ENCODE results near the gene LMF1.

The LMF1 gene

GRCh38 chr16:1002399-1003166 is 31.8 kb upstream of the LMF1 start:
- peak; percentile 89 for DNase-seq

DNA sequence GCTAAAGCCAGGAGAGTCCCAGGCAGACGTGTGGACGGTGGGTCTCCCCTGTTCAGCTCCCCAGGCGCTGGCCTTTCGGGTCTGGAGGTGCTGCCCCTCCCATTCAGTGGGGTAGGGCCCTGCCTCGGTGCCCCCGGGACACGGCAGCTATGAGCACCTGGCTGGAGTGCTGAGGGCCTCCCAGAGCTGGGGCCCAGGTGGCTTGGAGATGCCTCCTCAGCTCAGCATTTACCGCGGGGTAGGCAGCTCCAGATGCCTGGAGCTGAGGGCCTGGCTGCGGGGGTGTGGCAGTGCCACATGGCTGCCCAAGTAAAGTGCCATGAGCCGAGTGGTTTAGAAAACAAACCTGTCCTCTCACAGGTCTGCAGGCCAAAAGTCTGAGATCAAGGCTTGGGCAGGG is 30.3 kb upstream of the LMF1 start:
- DNase-seq: no peak

- DNase-seq: no peak
Observed at GRCh38 chr16:1000608-1001007, 29.8 kb upstream of the LMF1 start.

DNA sequence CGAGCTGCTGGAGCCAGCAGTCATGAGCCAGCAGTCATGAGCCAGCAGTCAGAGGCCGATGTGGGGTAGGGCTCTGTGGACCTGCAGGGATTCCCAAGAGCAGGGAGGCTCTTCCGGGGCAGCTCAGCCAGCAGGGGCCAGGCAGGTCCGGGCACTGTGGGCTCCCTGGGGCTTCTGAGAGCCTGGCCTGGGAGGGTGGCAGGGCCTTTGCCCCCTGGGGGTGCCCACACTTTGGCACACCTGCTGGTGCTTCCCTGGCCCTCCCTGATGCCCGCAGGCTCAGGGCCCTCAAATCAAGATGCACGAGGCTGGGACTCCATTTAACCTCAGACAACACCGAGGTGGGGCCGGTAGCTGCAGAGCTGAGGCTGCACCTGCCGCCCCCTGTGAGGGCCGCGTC is 28.9 kb upstream of the LMF1 start:
- no peak for DNase-seq

GRCh38 chr16:998615-999014 is 27.8 kb upstream of the LMF1 start:
- no peak for DNase-seq

- DNase-seq: no peak
Observed at GRCh38 chr16:998211-998610, 27.4 kb upstream of the LMF1 start.

GRCh38 chr16:997440-998051 is 26.8 kb upstream of the LMF1 start:
- DNase-seq: peak; percentile 73

DNA sequence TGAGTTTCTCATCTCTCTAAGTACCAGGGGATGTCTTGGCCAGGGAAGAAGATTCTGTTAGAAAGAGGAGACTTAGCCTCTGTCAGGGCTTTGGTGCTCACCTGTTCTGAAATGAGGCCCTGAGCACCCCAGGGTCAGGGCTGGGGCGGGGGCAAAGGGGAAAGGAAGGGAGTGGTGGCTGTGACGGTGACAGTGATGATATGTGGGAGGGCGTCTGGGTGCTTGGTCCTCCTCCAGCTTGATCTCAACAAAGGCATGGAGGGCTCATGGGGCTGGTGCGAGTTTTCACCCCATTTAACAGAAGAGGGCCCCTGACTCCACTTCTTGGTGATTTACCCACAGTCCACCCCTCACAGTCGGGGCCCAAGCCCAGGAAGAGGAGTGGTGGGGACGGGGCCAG is 25.9 kb upstream of the LMF1 start:
- no peak for DNase-seq

DNA sequence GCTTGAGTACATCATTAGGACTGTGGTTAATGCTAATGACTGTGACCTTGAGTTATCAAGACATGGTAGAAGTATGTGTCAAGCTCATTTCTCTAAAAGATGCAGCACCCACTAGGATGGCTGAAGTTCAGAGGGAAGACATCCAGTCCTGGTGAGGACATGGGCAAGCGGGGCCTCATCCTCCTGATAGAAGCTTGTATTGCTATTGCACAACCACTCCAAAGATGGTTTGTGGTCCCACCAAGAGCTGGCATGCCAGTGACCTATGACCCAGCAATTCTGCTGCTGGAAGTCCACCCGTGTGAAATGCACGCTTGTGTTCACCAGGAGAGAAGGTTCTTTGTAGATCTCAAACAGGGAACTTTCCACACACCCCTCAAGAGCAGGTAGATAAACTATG is 25.0 kb upstream of the LMF1 start:
- DNase-seq: no peak

DNA sequence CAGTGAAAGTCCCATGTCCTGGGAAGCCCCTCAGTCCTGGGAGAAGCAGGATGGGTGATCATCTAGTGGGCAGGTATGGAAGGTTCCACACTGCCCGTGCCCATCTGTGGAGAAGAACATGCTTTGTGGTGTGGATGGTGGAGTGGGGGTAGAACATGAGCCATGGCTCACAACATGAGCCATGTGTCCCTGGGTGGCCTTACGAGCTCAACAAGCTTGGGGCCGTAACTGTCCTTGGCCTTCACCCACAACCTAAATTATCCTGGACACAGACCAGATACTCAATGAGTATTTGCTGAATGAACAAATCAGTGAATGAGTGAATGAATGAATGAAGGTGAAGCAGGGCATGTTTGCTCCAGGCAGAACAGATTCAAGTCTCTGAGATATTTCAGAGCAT is 24.3 kb upstream of the LMF1 start:
- DNase-seq: no peak

GRCh38 chr16:993731-994130 is 22.9 kb upstream of the LMF1 start:
- no peak for DNase-seq

DNA sequence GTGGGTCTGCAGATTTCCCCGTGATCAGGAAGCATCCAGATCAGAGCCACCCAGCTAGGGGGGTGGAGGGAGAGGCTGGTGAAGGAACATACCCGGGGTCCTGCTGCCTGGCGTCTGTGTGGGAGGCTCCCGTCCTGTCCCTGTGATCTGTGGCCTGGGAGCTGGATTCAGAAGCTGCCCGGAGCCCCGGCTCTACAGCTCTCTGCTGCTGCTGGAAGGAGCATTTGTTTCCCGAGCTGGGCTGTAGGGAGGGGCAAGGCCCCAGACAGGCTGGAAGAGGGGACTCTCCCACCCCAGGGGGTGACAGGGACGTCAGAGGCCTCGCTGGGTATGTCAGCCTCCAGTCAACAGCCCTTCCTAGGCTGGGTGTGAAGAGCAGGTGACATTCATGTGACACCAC is 21.0 kb upstream of the LMF1 start:
- DNase-seq: no peak

DNA sequence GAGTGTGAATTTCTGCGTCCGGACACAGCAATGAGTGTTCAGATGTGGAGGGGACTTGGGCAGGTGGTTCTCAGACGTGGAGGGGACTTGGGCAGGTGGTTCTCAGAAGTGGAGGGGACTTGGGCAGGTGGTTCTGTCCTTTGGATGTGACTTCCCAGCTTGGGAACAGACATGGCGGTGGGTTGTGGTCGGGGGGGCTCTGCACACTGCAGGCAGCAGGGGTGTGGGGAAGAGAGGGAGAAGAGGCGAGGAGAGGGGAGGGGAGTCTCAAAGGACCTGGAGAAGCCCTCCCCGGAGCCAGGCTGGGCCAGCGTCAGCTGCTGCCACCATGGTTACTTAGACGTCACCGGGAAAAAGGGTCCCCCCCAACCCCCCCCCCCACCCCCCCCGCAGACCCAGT is 20.6 kb upstream of the LMF1 start:
- no peak for DNase-seq

- DNase-seq: no peak
Observed at GRCh38 chr16:990516-991291, 19.9 kb upstream of the LMF1 start.

DNA sequence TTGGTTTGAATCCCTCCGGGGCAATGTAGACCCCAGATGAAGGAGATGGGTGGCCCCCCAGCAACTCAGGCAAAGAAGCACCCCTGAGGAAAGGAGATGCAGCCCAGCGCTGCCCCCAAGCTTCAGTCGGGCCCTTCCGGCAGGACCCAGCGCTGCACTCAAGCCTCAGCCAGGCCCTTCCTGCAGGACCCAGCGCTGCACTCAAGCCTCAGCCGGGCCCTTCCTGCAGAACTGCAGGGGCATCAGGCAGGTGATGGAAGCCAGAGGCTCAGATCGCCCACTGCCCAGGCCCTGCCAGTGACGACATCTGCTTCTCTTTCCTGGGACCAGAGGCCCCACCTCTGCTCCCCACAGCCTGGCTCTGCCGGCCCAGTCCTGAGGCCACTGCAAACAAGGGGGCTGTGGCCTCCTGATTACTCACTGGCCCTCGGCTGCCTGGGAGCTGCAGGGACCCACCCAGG is 18.6 kb upstream of the LMF1 start:
- no peak for DNase-seq

DNA sequence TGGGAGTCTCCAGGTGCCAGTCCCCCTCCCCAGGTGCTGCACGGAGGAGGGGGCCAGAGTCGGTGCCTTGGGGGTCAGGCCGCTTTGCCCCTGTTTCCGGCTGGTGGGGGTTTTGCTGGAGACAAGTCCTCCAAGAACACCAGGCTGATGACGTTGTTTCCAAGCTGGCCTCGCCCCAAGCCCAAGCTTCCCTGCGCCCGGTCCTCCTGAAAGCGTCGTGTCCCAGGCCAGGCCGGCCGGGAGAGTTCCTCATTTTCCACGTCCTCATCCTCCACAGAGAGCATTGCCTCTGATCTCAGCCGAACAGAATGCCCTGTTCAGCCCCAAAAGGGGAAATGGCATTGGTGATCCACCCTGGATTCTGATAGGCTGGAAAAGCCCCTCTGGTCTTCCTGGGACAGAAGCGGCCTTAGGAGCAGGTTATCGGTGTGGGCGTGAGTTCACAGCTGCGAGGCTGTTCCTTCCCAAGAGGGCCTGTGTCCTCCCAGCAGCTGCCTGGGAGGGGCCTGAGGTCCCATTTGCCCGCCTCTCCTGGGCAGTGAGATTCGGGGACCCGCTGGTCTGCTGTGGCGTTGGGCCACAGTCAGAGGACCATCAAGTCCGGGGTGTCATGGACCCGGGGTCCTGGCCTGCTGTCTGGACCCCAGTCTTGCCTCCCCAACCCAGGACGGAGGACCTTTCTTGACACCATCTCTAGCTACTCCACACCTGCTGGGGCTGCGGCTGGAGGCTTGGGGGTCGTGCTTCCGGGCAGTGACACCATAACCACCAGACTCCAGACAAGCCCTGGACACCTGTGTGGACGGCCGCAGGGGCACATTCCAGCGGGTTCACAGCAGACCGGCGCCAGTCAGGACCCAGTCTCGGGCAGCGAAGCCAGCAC is 17.9 kb upstream of the LMF1 start:
- DNase-seq: no peak

GRCh38 chr16:987906-988305 is 17.1 kb upstream of the LMF1 start:
- DNase-seq: no peak

- DNase-seq: no peak
Observed at GRCh38 chr16:986925-987582, 16.3 kb upstream of the LMF1 start.

DNA sequence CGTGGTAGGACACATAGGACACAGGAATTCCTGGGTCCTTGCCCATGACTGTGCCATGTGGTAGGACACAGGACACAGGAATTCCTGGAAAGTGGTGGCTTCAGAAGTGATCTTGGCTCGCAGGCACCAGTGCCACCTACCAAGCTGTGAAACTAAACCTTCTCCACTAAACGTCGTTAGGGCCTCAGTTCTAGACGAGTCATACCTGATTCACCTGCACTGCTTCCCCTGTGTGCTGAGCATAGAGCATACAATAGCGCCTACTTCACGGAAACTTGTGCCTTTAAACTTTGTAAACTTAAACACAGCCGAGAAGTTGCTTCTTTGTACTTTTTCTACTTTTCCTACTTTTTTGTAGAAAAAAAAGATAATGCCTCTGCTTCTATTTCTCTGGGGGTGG is 15.6 kb upstream of the LMF1 start:
- DNase-seq: no peak

- no peak for DNase-seq
Observed at GRCh38 chr16:985646-986400, 15.0 kb upstream of the LMF1 start.

Data from stimulated activated CD8-positive, alpha-beta memory T cell treated with anti-CD3 and anti-CD28 coated beads, Interleukin-4, amount 100 ng/mL, for 48 hours (primary cell).